Ovary (tissue), 3 donors: Measurements from ENCODE around the gene GPC6.

ENCODE experiments used
- CTCF ChIP-seq, 3 donors: fragments of 450-650 bp in 2 of 3; fragments of 200-600 bp in 1 of 3; IDR thresholded peaks; one replicate each; pipeline versions ENCODE4 v1.5.1 to v1.8.0; 2016 to 2022; ENCODE audit warnings: antibody characterized with exemption in 3 of 3, mild to moderate bottlenecking in 1 of 3
- EP300 ChIP-seq: sonication (generic); formaldehyde crosslinking; IDR thresholded peaks from one replicate; pipeline ENCODE4 v1.6.1; 2017; ENCODE audit warnings: antibody characterized with exemption
- donor health status: DM: no; HTN: no; CAD: no.

- TF ChIP-seq EP300 (no peak), CTCF (IDR thresholded peaks at IDR 0.05) (no peak)
These were observed 463 bp upstream of the GPC6 start for GRCh38 chr13:93226065-93226622.
